Effector memory CD4-positive, alpha-beta T cell (primary cell): ENCODE results near the gene MLX.

Experiments
- DNase-seq, 3 donors: peaks; one replicate each; pipeline ENCODE4 v3.0.0-alpha.2; 2020
- H3K27ac ChIP-seq: 2 replicates; pipeline ENCODE4 v1.7.0; 2013; ENCODE audit warnings: mild to moderate bottlenecking, low read length, moderate library complexity; ENCODE audit not compliant: insufficient read depth, poor library complexity, severe bottlenecking
- H3K27me3 ChIP-seq: replicated peaks from 2 replicates; pipeline ENCODE4 v1.7.0; 2013; ENCODE audit warnings: mild to moderate bottlenecking, low read length; ENCODE audit not compliant: insufficient read depth, control insufficient read depth, poor library complexity, severe bottlenecking
- H3K36me3 ChIP-seq: 2 replicates; pipeline ENCODE4 v1.7.0; 2013; ENCODE audit warnings: mild to moderate bottlenecking, low read length, moderate library complexity; ENCODE audit not compliant: control insufficient read depth, insufficient read depth
- H3K4me1 ChIP-seq: 2 replicates; pipeline ENCODE4 v1.7.0; 2013; ENCODE audit warnings: low read length, mild to moderate bottlenecking; ENCODE audit not compliant: control insufficient read depth, insufficient read depth, poor library complexity, severe bottlenecking
- H3K4me3 ChIP-seq: 2 replicates; pipeline ENCODE4 v1.7.0; 2013; ENCODE audit warnings: low read length, low read depth, mild to moderate bottlenecking; ENCODE audit not compliant: insufficient read depth, poor library complexity, severe bottlenecking
- H3K9me3 ChIP-seq: 2 replicates; pipeline ENCODE4 v1.7.0; 2013; ENCODE audit warnings: mild to moderate bottlenecking, low read length, moderate library complexity; ENCODE audit not compliant: control insufficient read depth

Gene MLX

DNA sequence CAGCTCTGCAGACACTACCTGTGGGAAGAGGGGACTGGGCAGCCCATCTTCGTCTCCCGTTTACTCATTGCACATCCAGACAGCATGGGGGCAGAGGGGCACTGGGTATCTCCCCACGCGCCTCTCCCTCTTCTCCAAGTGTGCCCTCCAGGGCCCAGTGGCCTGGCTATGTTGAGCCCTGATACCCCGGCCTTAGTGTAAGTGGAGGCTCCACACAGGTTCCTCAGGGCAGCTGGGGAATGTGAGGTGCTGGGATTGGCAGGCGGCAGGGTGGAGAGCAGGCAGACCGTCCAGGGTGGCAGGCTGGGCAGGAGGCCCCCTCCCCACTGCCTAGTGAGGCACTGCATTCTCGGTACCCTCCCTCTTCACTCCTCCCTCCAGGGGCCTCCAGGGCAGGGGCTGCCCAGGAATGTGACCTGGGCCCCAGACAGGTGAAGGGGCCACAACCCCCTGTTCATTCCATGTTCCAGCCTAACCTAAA, 44.1 kb upstream of the MLX start:
- DNase-seq, result no peak
- Histone ChIP-seq H3K36me3 (no peaks in the 10 kb centered on the region), H3K27ac (no peak overlapping the region), H3K27me3 (no peaks in the 10 kb centered on the region), H3K4me1 (no peaks in the 10 kb centered on the region), H3K9me3 (no peaks in the 10 kb centered on the region), H3K4me3 (no peak overlapping the region)

- H3K27me3 ChIP-seq, result no peaks in the 10 kb centered on the region
- DNase-seq, result no peak
- no peak overlapping the region for H3K27ac ChIP-seq
- H3K36me3 ChIP-seq, result no peaks in the 10 kb centered on the region
- no peak overlapping the region for H3K4me3 ChIP-seq
- H3K9me3 ChIP-seq, result no peaks in the 10 kb centered on the region
- peaks cover 6% of the 10 kb centered on the region for H3K4me1 ChIP-seq
Observed at GRCh38 chr17:42525221-42525620, 41.7 kb upstream of the MLX start.

DNA sequence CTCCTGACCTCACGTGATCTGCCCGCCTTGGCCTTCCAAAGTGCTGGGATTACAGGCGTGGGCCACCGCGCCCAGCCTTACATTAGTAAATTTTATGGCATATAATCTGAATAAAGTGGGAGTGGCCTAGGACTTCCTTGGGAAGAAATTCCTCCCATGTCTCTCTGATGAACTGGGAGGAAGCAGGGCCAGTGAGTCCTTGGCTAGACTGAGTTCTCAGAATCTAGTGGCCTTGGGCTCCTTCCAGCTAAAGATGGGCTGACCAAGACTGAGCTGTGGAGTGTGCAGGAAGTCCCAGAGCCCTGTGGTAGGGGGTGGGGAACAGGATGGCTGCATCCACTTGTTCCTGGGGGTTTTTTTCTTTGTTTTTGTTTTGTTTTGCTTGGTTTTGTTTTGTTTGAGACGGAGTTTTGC, 40.9 kb upstream of the MLX start:
- no peaks in the 10 kb centered on the region for H3K9me3 ChIP-seq
- H3K4me3 ChIP-seq, result no peak overlapping the region
- H3K36me3 ChIP-seq, result no peaks in the 10 kb centered on the region
- no peak for DNase-seq
- no peaks in the 10 kb centered on the region for H3K27me3 ChIP-seq
- no peak overlapping the region for H3K27ac ChIP-seq
- peaks cover 12% of the 10 kb centered on the region for H3K4me1 ChIP-seq

DNA sequence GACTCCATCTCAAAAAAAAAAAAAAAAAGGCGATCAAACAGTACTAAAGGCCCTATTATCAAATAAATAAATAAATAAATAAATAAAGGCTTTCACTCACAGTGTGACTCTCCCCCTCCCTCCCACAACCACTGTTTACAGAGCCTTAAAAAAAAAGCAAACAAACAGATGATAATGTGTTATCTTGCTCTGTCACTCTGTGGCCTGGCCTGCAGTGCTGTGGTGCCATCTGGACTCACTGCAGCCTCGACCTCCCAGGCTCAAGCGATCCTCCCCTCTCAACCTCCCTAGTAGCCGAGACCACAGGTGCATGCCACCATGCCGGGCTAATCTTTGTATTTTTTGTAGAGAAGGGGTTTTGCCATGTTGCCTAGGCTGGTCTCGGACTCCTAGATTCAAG, 39.0 kb upstream of the MLX start:
- Histone ChIP-seq H3K4me3 (no peak overlapping the region), H3K9me3 (no peaks in the 10 kb centered on the region), H3K4me1 (peaks cover 20% of the 10 kb centered on the region), H3K36me3 (no peaks in the 10 kb centered on the region), H3K27me3 (no peaks in the 10 kb centered on the region), H3K27ac (no peak overlapping the region)
- no peak for DNase-seq

GRCh38 chr17:42529061-42529460, 37.8 kb upstream of the MLX start:
- no peak for DNase-seq
- no peak overlapping the region for H3K27ac ChIP-seq
- peaks cover 20% of the 10 kb centered on the region for H3K4me1 ChIP-seq
- H3K4me3 ChIP-seq, result no peak overlapping the region
- no peaks in the 10 kb centered on the region for H3K27me3 ChIP-seq
- H3K9me3 ChIP-seq, result no peaks in the 10 kb centered on the region
- no peaks in the 10 kb centered on the region for H3K36me3 ChIP-seq

GRCh38 chr17:42530952-42531454, 35.9 kb upstream of the MLX start:
- Histone ChIP-seq H3K27me3 (no peaks in the 10 kb centered on the region), H3K4me3 (no peak overlapping the region), H3K36me3 (no peaks in the 10 kb centered on the region), H3K4me1 (peaks cover 24% of the 10 kb centered on the region), H3K9me3 (no peaks in the 10 kb centered on the region), H3K27ac (no peak overlapping the region)
- DNase-seq, result no peak

DNA sequence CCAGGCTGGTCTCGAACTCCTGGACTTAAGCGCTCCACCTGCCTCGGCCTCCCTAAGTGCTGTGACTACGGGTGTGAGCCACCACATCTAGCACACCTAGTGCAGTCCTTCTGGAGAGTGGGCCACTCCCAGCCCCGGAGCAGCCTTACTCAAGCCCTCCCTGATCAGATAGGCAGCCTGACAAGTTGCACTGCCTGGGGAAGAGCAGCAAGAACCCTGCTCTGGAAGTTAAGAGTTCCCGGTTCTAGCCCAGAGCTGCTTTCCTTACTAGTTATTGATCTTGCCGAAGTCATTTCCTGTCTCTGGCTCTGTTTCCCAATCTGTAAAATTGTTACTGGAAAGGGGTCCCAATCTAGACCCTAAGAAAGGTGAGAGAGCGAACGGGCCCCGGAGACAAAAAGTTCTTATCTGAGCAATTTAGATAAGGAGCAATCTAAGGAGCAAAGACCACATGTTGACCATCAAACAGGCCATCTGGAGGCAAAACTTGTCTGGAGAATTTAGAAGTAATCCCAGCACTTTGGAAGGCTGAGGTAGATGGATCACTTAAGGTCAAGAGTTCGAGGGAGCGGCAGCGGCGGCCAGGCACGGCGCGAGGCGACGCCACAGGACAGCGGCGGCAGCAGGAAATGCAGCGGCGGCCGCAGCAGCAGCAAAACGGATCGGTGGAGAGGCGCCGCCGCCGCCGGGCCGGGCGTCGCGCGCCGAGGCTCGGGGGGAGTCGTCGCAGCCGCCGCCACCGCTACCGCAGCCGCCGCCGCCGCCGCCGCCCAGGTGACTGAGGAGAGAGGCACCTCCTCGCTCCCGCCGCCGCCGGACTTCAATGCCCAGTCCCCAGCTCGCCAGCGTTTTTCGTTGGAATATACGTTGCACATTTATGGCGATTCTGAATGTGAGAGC, 35.2 kb upstream of the MLX start:
- Histone ChIP-seq H3K9me3 (no peaks in the 10 kb centered on the region), H3K4me3 (peak overlapping the region; percentile 37), H3K36me3 (no peaks in the 10 kb centered on the region), H3K27ac (no peak overlapping the region), H3K4me1 (peaks cover 24% of the 10 kb centered on the region), H3K27me3 (no peaks in the 10 kb centered on the region)
- DNase-seq, result peak; percentile 29 to 44 (median 40)

GRCh38 chr17:42535155-42536047, 31.5 kb upstream of the MLX start:
- H3K4me1 ChIP-seq, result peaks cover 21% of the 10 kb centered on the region
- DNase-seq, result no peak
- peak overlapping the region; percentile 60 for H3K4me3 ChIP-seq
- no peaks in the 10 kb centered on the region for H3K9me3 ChIP-seq
- no peak overlapping the region for H3K27ac ChIP-seq
- H3K36me3 ChIP-seq, result no peaks in the 10 kb centered on the region
- no peaks in the 10 kb centered on the region for H3K27me3 ChIP-seq

DNA sequence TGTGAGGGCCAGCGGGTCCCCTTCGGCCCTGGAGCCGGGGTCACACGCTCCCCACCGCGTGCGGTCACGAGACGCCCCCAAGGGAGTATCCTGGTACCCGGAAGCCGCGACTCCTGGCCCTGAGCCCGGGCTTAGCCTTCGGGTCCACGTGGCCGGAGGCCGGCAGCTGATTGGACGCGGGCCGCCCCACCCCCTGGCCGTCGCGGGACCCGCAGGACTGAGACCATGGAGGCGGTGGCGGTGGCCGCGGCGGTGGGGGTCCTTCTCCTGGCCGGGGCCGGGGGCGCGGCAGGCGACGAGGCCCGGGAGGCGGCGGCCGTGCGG, 30.9 kb upstream of the MLX start, which contains the start of gene NAGLU:
Gene NAGLU, plus strand, starts transcription at position 194 of the 324 bp plus-strand sequence. Its CDS starts 32 bp downstream, at position 226.
- Histone ChIP-seq H3K4me3 (peak within 1 kb of the TSS; percentile 71), H3K27me3 (no peaks in the 10 kb centered on the region), H3K9me3 (no peaks in the 10 kb centered on the region), H3K36me3 (no peaks in the 10 kb centered on the region), H3K27ac (peak within 1 kb of the TSS; percentile 42), H3K4me1 (peaks cover 21% of the 10 kb centered on the region)
- peak; percentile 59 to 79 (median 61) for DNase-seq
